ENCODE data around the gene AIPL1. TPM values are rescaled to one million over a fixed set of nuclear protein-coding genes. Genes with fewer than 3 reads are reported as not detected.

AIPL1 gene
- total RNA-seq, 2 donors from 2014 or later: not detected

GRCh38 chr17:6439951-6440350 is 5.0 kb upstream of the AIPL1 start:
- ATAC-seq (no peak), DNase-seq (ENCODE audit: low spot score in 2 of 2) (no peak)
- H3K27ac Mint-ChIP-seq: no peak overlapping the region

DNA sequence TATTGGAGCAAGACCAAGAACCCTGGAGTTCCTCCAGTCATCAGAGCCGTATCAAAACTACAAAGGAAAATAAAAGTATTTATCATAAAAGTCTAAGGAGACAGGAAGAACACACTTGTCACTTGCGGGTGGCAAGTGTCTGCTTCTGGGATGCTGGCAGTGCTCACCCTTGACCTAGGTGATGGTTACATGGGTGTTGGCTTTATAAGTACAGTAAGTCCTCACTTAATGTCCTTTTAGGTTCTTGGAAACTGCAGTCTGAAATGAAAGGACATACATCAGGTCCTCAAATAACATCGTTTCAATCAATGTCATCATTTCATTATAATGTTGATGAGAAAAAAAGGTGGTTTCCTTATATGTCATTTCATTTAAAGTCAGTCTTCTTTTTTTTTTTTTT is 3.0 kb upstream of the AIPL1 start:
- DNase-seq (ENCODE audit: low spot score in 2 of 2) (no peak), ATAC-seq (no peak)
- no peak overlapping the region for H3K27ac Mint-ChIP-seq
- H3K9me3 Mint-ChIP-seq: no peaks in the 10 kb centered on the region
- H3K36me3 Mint-ChIP-seq: no peaks in the 10 kb centered on the region

More at GRCh38 chr17:6439951-6440350, 5.0 kb upstream of the AIPL1 start:
- Mint-ChIP-seq H3K36me3 (peaks cover 0 to 6% of the 10 kb centered on the region in 2 donors), H3K9me3 (no peaks in the 10 kb centered on the region)

GRCh38 chr17:6437466-6437865 is 2.5 kb upstream of the AIPL1 start:
- H3K9me3 Mint-ChIP-seq: no peaks in the 10 kb centered on the region
- H3K36me3 Mint-ChIP-seq: no peaks in the 10 kb centered on the region
- DNase-seq (ENCODE audit: low spot score in 2 of 2): no peak
- no peak for ATAC-seq
- no peak overlapping the region for H3K27ac Mint-ChIP-seq

DNA sequence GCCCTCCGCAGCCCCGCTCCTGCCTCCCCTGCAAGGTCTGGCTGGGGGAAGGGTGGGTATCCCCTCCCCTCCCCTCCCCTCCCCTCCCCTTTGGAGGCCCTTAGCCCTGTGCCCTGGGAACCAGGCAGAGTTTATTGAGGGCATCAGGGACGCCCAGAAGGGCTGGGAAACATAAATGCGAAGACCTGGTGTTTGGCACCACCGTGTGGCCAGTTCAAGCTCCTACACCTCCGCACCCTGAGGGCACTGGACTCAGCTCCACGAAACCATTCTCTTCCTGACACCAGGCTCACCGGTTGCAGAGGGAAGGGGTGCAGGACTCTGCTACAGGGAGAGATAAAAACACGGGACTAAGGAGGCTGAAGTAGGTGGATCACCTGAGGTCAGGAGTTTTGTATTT is 1.0 kb upstream of the AIPL1 start:
- Mint-ChIP-seq H3K27ac (no peak overlapping the region), H3K9me3 (peaks cover 4 to 8% of the 10 kb centered on the region in 2 donors), H3K36me3 (peaks cover 9% of the 10 kb centered on the region in 2 donors)
- ATAC-seq: peak; percentile 88 to 89
- DNase-seq (ENCODE audit: low spot score in 2 of 2): peak in 1 of 2 donors; percentile 56

DNA sequence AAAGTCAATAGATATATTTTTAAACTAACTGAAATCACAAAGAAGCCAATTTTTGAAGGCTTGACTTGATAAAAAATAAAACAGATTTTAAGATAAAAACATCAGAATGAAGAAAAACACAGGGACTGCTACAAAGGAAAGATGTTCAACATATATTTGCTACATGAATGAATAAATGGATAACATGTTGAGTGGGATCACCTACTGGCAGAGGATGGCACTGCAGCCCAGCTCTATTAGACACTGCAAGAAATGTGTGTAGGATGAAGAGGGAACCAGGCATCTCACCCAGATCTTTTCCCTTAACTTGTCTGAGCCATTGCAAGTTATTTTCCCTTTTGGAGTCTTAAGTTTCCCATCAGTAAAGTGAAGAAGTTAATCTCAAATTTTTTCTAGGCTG is 4.2 kb downstream of the AIPL1 start:
- Mint-ChIP-seq H3K9me3 (peaks cover 12 to 13% of the 10 kb centered on the region in 2 donors), H3K27ac (no peak overlapping the region), H3K36me3 (peaks cover 9 to 19% of the 10 kb centered on the region in 2 donors)
- ATAC-seq (no peak), DNase-seq (ENCODE audit: low spot score in 2 of 2) (no peak)

DNA sequence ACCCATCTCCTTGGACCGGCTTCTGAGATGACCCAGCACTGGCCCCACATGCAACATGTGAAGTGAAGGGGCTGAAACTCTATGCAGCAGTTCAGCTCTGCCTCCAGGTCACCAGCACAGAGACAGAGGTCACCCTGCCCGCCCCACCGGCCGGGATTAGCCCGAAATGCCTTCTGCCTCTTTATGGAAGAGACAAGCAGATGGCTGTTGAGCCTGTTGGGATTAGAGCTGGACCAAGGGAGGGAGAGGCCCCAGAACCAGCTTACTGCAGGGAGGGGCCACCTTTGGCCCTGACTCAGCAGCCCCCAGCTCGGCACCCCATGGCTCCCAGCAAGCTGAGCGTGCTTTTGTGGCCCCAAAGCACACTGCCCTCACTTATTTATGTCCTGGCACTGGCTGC is 5.7 kb downstream of the AIPL1 start:
- no peak for DNase-seq (ENCODE audit: low spot score in 2 of 2)
- H3K27ac Mint-ChIP-seq: no peak overlapping the region
- peaks cover 9 to 19% of the 10 kb centered on the region in 2 donors for H3K36me3 Mint-ChIP-seq
- H3K9me3 Mint-ChIP-seq: peaks cover 12 to 13% of the 10 kb centered on the region in 2 donors
- no peak for ATAC-seq

GRCh38 chr17:6428207-6428965 is 6.5 kb downstream of the AIPL1 start:
- ATAC-seq: no peak
- DNase-seq (ENCODE audit: low spot score in 2 of 2): no peak
- Mint-ChIP-seq H3K9me3 (peaks cover 12 to 13% of the 10 kb centered on the region in 2 donors), H3K36me3 (peaks cover 9 to 19% of the 10 kb centered on the region in 2 donors), H3K27ac (no peak overlapping the region)

GRCh38 chr17:6427279-6427781 is 7.6 kb downstream of the AIPL1 start:
- H3K27ac Mint-ChIP-seq: peak overlapping the region in 1 of 2 donors; percentile 38
- DNase-seq (ENCODE audit: low spot score in 2 of 2) (peak; percentile 49 to 77), ATAC-seq (peak; percentile 87 to 96)
- peaks cover 9 to 19% of the 10 kb centered on the region in 2 donors for H3K36me3 Mint-ChIP-seq
- H3K9me3 Mint-ChIP-seq: peaks cover 12 to 13% of the 10 kb centered on the region in 2 donors

GRCh38 chr17:6426356-6427101 is 8.4 kb downstream of the AIPL1 start:
- H3K36me3 Mint-ChIP-seq: peaks cover 4 to 16% of the 10 kb centered on the region in 2 donors
- ATAC-seq (no peak), DNase-seq (ENCODE audit: low spot score in 2 of 2) (no peak)
- peaks cover 9 to 10% of the 10 kb centered on the region in 2 donors for H3K9me3 Mint-ChIP-seq
- no peak overlapping the region for H3K27ac Mint-ChIP-seq

DNA sequence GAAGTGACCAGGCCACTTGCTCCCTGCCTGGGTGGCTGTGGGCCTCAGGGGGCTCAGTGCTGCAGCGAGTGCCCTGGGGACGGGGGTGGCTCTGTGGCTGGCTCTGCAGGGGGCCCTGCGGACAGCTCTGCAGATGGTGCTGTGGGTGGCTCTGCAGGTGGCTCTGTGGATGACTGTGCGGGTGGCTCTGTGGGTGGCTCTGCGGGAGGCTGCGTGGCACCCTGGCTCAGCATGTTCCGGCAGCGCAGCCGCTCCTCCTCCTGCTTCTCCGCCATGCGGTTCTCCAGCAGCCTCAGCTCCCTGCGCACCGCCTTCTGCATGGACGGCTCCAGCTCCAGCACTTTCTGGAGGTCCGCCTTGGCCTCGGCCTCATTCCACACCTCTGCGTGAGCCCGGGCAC is 9.5 kb downstream of the AIPL1 start:
- H3K9me3 Mint-ChIP-seq: peaks cover 5% of the 10 kb centered on the region in 2 donors
- H3K36me3 Mint-ChIP-seq: peaks cover 0 to 6% of the 10 kb centered on the region in 2 donors
- DNase-seq (ENCODE audit: low spot score in 2 of 2) (no peak), ATAC-seq (no peak)
- H3K27ac Mint-ChIP-seq: no peak overlapping the region

GRCh38 chr17:6423931-6424330 is 11.0 kb downstream of the AIPL1 start:
- H3K27ac Mint-ChIP-seq: no peak overlapping the region

GRCh38 chr17:6422654-6423241 is 12.2 kb downstream of the AIPL1 start:
- DNase-seq (ENCODE audit: low spot score in 2 of 2) (no peak), ATAC-seq (no peak)
- Mint-ChIP-seq H3K36me3 (no peaks in the 10 kb centered on the region), H3K27ac (no peak overlapping the region), H3K9me3 (no peaks in the 10 kb centered on the region)

More at GRCh38 chr17:6423931-6424330, 11.0 kb downstream of the AIPL1 start:
- Mint-ChIP-seq H3K36me3 (no peaks in the 10 kb centered on the region), H3K9me3 (no peaks in the 10 kb centered on the region)
- no peak for ATAC-seq
- no peak for DNase-seq (ENCODE audit: low spot score in 2 of 2)

DNA sequence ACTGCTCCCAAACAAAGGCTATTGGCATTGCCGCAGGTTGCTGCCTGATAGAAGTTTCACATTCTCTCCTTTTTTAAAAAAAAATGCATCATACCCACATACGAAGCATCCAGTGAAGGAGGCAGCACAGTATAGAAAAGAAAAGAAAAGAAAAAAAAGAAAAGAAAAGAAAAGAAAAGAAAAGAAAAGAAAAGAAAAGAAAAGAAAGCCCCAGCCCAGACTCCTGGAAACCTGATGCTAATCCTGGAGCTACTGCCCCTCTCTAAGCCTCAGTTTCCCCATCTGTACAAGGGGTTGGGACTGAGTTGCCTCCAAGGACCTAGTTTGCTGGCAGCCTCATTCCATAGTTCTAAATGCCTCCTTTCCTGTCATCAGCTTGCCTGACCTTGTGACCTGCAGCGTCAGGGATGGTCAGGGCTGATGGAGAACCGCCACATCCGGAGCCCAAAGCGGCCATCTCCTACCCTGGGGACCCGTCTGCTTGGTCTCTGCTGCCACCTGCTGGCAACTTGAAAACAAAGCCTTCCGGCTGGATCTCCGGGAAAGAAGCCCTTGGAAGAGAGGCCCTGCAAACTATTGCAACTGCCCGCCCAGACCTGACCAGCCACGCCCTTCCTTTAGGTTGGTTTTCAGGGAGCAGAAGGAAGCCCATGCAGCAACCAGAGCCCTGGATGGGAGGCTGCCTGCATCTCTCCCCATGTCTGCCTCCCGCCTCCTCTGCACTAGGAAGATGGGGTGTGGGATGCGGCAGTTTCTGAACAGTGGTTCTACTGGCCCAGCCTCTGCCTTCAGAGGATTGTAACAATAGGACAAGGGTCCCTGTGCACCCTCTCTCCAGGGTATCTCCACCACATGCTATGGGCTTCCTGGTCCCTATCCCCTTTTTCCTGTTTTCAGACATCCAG is 13.0 kb downstream of the AIPL1 start:
- no peak overlapping the region for H3K27ac Mint-ChIP-seq
- DNase-seq (ENCODE audit: low spot score in 2 of 2): peak; percentile 73 to 79
- H3K36me3 Mint-ChIP-seq: no peaks in the 10 kb centered on the region
- H3K9me3 Mint-ChIP-seq: no peaks in the 10 kb centered on the region
- peak; percentile 76 to 97 for ATAC-seq

DNA sequence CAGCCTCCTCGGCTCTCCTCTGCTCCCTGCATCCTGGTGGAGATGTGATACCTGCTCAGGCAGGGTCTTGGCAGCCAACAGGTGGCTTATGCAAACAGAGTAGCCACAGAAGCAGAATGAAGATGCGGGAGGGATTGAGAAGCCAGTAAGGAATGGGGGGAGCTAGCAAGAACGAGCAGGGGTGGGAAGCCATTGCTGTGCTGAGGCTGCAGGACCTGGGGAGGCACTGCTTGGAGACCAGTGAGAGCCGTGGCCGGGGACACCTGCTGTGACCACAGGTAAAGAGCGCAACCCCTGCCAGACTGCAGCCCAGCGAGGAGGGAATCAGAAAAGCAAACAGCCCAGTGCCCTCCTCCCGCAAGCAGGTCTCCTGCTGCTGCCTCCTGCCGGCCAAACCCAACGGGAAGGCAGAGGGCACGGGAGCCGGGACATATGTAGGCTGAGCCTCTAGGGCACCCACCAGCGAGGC is 14.7 kb downstream of the AIPL1 start:
- no peak overlapping the region for H3K27ac Mint-ChIP-seq
- no peaks in the 10 kb centered on the region for H3K36me3 Mint-ChIP-seq
- no peak for DNase-seq (ENCODE audit: low spot score in 2 of 2)
- no peak for ATAC-seq
- H3K9me3 Mint-ChIP-seq: no peaks in the 10 kb centered on the region

GRCh38 chr17:6415616-6416015 is 19.3 kb downstream of the AIPL1 start:
- Mint-ChIP-seq H3K36me3 (no peaks in the 10 kb centered on the region), H3K27ac (no peak overlapping the region), H3K9me3 (no peaks in the 10 kb centered on the region)
- ATAC-seq (no peak), DNase-seq (ENCODE audit: low spot score in 2 of 2) (no peak)

- no peak overlapping the region for H3K27ac Mint-ChIP-seq
Measured at GRCh38 chr17:6413065-6413464, 21.9 kb downstream of the AIPL1 start.

More at GRCh38 chr17:6413065-6413464, 21.9 kb downstream of the AIPL1 start:
- ATAC-seq (peak; percentile 31 to 51), DNase-seq (ENCODE audit: low spot score in 2 of 2) (no peak)
- H3K36me3 Mint-ChIP-seq: no peaks in the 10 kb centered on the region
- H3K9me3 Mint-ChIP-seq: no peaks in the 10 kb centered on the region
